Cardiac fibroblast (primary cell): Measurements from ENCODE around the gene CDKN1B.
A peak's percentile ranks its signal among the peaks of the same experiment; 100 is the strongest.

ENCODE experiments used
- DNase-seq, 2 donors: peaks; one replicate each; pipeline versions ENCODE4 v3.0.0 to v3.0.0-alpha.2; 2010; ENCODE audit warnings: low read depth in 2 of 2
- H3K4me3 ChIP-seq, 2 donors: replicated peaks in 1 of 2; 1 replicate in 1 of 2; 2 replicates in 1 of 2; pipeline ENCODE4 v1.5.1; 2011; ENCODE audit warnings: low read depth in 2 of 2, low read length in 2 of 2, mild to moderate bottlenecking in 2 of 2, moderate library complexity in 1 of 2
- CTCF ChIP-seq: IDR thresholded peaks from one replicate; pipeline ENCODE4 v1.5.1; 2011; ENCODE audit warnings: low read depth, mild to moderate bottlenecking, low read length, inconsistent platforms

CDKN1B gene

GRCh38 chr12:12681061-12681765 lies 36.0 kb upstream of the CDKN1B start:
- DNase-seq = no peak
- no peak for TF ChIP-seq CTCF
- H3K4me3 ChIP-seq = no peak overlapping the region

DNA sequence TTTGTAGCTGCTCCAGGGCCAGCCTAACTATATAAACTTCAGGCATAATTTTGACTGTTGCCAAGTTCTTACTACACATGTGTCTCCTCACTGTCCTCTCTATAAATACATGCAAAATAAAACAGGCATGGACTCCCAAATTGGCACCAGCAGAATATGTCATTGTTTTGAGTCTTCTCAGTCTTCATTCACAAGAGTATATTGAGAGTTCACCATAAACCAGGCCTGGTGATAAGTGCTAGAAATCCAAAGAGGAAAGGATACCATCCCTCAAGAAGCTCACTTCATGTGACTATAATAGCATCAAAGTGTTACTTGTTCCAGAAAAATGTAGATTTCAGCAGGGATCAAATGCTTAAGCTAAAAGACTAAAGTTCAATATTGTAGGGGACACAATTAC lies 34.9 kb upstream of the CDKN1B start:
- TF ChIP-seq CTCF = no peak
- no peak overlapping the region for H3K4me3 ChIP-seq
- no peak for DNase-seq

GRCh38 chr12:12683136-12683697 lies 34.0 kb upstream of the CDKN1B start:
- no peak for TF ChIP-seq CTCF
- H3K4me3 ChIP-seq = no peak overlapping the region

GRCh38 chr12:12683725-12684124 lies 33.4 kb upstream of the CDKN1B start:
- no peak for TF ChIP-seq CTCF
- DNase-seq = no peak
- H3K4me3 ChIP-seq = no peak overlapping the region

More at GRCh38 chr12:12683136-12683697, 34.0 kb upstream of the CDKN1B start:
- no peak for DNase-seq

DNA sequence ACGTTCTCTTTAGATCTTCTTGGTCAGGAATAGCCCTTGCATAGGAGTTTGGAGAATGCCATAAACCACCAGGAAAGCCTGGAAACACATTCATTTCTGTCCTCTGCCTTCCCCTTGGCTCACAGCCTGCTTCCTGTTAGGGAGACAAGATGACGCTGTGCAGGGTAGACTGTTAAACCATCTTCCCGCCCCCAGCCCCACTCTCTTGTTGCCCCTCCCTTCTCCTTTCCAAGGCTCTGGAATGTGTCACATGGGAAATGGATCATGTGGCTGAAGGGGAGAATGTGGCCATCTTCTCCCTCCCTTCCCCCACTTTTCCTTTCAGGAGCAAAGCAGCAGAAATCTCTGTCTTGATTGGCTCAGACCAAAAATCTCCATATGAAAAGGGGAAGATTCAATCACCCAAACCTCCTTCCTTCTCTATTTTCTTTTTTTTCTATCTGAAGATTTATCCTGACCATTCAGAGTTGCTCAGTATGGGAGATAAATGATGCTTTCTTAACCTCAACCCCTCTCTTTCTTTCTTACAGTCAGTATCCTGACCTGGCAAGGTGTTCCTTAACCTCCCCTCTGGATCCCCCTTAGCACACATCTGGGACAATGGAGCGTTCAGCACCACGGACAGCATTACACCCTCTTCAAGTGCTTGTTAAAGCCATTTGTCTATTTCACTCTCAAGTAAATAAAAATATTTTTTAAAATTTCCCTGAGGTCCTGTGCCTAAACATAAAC lies 32.6 kb upstream of the CDKN1B start:
- H3K4me3 ChIP-seq = no peak overlapping the region
- no peak for TF ChIP-seq CTCF
- DNase-seq = peak; percentile 57 to 60

- TF ChIP-seq CTCF = no peak
- no peak overlapping the region for H3K4me3 ChIP-seq
Observed at GRCh38 chr12:12685305-12685704, 31.9 kb upstream of the CDKN1B start.

More at GRCh38 chr12:12685305-12685704, 31.9 kb upstream of the CDKN1B start:
- no peak for DNase-seq
